Measurements from ENCODE around the gene NCLN.

DNA sequence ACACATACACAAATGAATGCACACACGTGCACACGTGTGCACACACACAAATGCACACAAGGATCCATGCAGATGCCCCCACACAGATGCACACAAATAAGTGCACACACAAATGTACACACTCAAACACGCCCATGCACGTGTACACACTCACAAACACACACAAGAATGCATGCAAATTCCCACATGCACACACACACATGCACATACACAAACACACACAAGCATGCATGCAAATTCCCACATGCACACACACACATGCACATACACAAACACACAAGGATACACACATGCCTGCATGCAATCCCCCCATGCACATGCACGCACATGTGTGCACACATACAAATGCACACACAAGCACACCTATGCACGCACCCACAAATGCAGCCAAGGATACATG, 36.6 kb upstream of the NCLN start:
- TF ChIP-seq EZH2 (IDR thresholded peaks at IDR 0.05) = no peak
- TF ChIP-seq POLR2AphosphoS5 (IDR thresholded peaks at IDR 0.05; ENCODE audit: borderline replicate concordance, low read depth, low read length) = no peak
- no peak for TF ChIP-seq FOXP2 (optimal IDR thresholded peaks at IDR 0.05; ENCODE audit: control extremely low read depth, extremely low read length, insufficient read depth)
